HFF-Myc (cell line): Measurements from ENCODE around the gene RRP8.

Experiments used
- DNase-seq: peaks from one replicate; pipeline ENCODE4 v3.0.0-alpha.2; 2011; ENCODE audit warnings: low read depth; ENCODE audit errors: extremely low read depth
- H3K4me3 ChIP-seq: replicated peaks from 2 replicates; pipeline ENCODE4 v1.5.1; 2011; ENCODE audit warnings: low read depth, mild to moderate bottlenecking, control low read depth, low read length
- TF ChIP-seq, protein P1 (sequence below): IDR thresholded peaks from 2 replicates; pipeline ENCODE4 v1.5.1; 2012; ENCODE audit warnings: mild to moderate bottlenecking, low read depth, low read length, control low read depth; ENCODE audit errors: missing control alignments

Gene RRP8

DNA sequence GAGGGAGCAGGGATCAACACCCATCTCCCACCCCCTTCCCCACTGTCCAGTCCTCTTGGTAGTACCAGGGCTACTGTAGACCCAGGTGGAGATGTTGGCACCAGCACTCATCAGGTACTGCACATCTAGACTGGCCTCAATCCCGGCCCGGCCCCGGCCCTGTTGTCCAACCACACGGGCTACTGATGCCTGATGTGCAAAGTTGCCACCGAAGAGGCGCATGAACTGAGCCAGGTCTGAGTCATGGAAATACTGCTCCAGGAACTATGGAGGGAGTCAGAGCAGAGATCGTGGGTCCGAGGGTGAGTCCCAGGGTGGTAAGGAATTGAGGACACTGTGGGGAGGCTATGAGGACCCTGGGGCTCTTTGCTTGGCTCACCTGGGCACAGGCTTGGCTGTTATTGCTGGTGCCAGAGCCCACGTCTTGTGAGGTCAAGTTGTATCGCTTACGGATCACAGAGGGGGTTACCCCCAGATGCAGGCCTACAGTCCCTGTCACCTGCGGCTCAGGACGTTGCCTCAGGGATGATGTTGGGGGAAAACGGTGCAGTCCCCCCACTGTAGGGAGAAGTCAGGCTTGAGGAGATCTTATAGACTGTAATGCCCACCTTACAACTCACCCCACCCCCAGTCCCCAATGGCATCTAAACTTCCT, 13.3 kb upstream of the RRP8 start:
- DNase-seq: no peak
- H3K4me3 ChIP-seq: no peak overlapping the region

DNA sequence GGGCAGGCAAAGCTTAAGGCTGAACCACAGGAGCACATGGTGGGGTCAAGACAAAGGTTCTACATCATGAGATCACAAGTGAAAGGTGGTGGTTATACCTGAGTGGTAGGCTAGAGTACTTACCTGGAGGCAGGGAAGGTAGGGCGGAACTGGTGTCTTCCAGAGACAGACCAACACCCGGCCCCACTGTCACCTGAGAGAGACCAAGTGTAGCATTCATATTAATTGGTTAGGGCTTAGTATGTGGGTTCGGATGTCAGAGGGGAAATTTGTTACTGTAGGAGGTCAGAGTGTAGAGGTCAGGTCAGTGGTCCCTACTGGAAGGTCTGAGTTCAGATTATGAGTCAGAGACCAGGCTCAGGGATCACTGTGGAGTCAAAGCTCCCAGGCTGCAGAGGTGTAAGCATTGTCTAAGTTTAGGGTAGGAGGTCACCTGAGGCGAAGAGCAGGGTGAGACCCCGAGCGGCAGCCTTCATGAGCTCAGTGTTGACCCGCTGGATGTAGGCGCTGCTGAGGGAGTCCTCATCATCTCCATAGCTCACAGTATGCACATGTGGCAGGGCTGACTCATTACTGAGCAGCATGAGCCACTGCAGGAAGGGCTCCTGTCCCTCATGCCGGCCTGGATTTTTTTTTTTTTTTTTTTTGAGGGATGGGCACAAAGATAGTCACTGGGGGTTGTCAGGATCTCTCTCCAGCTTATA, 12.6 kb upstream of the RRP8 start:
- H3K4me3 ChIP-seq: no peak overlapping the region
- DNase-seq: no peak
- TF ChIP-seq, protein P1, sequence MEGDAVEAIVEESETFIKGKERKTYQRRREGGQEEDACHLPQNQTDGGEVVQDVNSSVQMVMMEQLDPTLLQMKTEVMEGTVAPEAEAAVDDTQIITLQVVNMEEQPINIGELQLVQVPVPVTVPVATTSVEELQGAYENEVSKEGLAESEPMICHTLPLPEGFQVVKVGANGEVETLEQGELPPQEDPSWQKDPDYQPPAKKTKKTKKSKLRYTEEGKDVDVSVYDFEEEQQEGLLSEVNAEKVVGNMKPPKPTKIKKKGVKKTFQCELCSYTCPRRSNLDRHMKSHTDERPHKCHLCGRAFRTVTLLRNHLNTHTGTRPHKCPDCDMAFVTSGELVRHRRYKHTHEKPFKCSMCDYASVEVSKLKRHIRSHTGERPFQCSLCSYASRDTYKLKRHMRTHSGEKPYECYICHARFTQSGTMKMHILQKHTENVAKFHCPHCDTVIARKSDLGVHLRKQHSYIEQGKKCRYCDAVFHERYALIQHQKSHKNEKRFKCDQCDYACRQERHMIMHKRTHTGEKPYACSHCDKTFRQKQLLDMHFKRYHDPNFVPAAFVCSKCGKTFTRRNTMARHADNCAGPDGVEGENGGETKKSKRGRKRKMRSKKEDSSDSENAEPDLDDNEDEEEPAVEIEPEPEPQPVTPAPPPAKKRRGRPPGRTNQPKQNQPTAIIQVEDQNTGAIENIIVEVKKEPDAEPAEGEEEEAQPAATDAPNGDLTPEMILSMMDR: no peak

More for the DNA sequence above, 13.3 kb upstream of the RRP8 start:
- TF ChIP-seq, protein P1: no peak

DNA sequence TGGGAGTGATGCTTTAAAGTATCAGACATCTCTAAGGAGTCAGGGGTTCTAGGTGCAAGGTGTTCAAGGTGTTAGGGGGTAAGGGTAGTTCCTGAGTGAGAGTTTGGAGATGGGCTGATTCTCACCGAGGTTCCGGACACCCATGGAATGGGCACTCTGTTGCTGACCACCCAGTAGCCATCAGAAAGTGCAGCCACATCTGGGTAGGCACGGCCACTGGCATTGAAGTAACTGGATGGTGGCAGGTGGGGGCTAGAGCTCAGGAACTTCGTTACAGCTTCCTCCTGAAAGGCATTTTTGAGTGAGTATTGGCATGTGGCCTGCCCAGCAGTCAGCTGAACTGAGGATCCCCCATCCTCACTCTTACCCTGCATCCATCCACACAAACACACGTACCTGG, 11.6 kb upstream of the RRP8 start:
- TF ChIP-seq, protein P1: no peak
- DNase-seq: no peak
- H3K4me3 ChIP-seq: no peak overlapping the region

DNA sequence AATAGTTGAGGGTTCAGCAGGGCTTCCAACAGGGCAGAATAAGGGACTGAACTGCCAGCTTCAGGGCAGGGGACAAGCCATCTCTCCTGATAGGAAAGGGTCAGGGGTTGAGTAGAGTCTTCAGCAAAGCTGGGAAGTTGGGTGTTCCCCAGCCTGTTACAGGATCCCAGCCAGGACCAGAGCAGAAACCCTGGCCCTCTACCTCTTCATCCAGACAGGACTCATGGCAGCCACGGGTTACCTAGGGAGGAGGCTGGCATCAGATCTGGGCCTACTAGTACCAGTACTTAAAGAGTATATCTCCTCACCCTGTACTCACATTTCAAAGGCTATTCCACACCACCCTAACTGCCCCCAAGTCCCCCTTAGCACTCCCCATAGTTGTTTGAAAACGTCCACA, 11.0 kb upstream of the RRP8 start:
- H3K4me3 ChIP-seq: no peak overlapping the region
- no peak for DNase-seq
- TF ChIP-seq, protein P1: no peak

DNA sequence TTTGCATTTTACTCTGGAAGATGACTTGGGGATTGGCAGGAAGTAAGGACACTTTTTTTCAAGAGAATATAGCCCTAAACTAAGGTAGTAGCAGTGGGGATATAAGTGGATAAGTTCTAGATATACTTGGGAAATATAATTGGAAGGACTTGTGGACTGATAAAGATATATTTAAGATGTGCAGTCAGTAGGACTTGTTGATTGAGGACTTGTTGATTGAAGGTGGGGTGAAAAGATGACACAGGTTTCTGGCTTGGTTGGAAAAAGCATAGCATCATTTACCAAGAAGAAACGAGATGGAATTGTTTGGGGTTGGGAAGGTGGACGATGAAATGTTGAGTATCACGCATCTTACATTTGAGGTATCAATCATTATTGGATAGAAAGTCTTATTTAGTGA, 10.1 kb upstream of the RRP8 start:
- no peak overlapping the region for H3K4me3 ChIP-seq
- DNase-seq: no peak
- TF ChIP-seq, protein P1: no peak

DNA sequence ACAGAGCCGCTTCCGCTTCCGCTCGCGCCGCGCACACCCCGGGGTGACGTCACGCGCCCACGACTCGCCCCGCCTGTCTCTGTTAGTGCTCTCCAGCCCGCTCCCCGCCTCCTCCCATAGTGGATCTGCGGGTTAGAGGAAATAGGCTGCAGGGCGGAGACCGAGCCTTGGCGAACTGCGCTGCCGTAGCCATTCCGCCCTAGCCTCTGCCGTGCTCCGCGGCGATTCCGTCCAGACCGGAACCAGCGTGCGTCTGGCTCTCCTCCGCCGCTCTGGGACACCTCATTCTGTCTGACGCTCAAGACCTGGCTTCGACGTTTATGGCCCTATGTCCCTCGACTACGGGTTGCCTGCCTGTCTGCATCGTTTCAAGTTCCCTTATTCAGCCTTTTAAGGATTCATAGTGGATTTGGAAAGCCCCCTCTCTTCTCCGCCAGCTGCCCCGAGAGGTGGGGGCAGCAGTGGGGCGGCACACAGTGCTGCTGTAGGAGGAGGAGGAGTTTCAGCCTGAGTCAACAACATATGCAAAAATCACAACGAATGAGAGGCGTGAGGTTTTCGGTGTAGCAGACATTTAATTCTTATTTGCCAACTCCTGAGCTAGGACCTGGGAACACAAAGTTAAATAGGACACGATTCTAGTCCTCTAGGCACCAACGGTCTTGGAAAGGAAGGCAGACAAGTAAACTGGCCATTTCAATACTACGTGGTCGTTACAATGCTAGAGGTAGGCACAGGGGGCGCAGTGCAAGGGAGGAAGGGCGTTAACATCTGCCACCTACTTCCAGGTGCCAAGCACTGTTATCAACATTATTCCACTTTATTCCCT, 9.0 kb upstream of the RRP8 start, which contains the start of gene TAF10:
Gene TAF10 (minus strand): TSS at position 4 of the 829 bp plus-strand sequence. CDS start 27 bp downstream, outside the sequence.
- DNase-seq: peak; percentile 81
- TF ChIP-seq, protein P1: peak; percentile 53
- peak within 1 kb of the TSS; percentile 72 for H3K4me3 ChIP-seq
